HepG2 (cell line): ENCODE measurements around the gene APOBEC3B. TPM values are rescaled to one million over a fixed set of nuclear protein-coding genes. Genes with fewer than 3 reads are reported as not detected.

ENCODE experiments used
- ARID3A ChIP-seq: IDR thresholded peaks from 2 replicates; pipeline ENCODE4 v1.6.1; 2012; ENCODE audit warnings: low read depth, low read length, improper control_type of control experiment
- ELF3 ChIP-seq: IDR thresholded peaks from 2 replicates; pipeline ENCODE4 v1.6.1; 2016; ENCODE audit warnings: missing genetic modification reagents, missing compliant biosample characterization
- HMGXB4 ChIP-seq, 2 experiments: sonication (generic) in 1 of 2; formaldehyde crosslinking in 1 of 2; IDR thresholded peaks; 2 replicates each; pipeline versions ENCODE4 v1.4.0 to v1.6.1; 2018 to 2020; ENCODE audit warnings: missing genetic modification reagents in 2 of 2, borderline replicate concordance in 1 of 2, low read depth in 1 of 2, mild to moderate bottlenecking in 1 of 2, missing biosample characterization in 1 of 2
- SMC3 ChIP-seq: IDR thresholded peaks from 2 replicates; pipeline ENCODE4 v1.6.1; 2011; ENCODE audit warnings: low read length, improper control_type of control experiment
- XRCC5 ChIP-seq: fragments of 200-400 bp; formaldehyde crosslinking; optimal IDR thresholded peaks from 2 replicates; pipeline ENCODE3; 2017; ENCODE audit warnings: mild to moderate bottlenecking, low read length
- ZNF354B ChIP-seq: sonication (generic); formaldehyde crosslinking; IDR thresholded peaks from 2 replicates; pipeline ENCODE4 v1.8.0; 2022; ENCODE audit warnings: mild to moderate bottlenecking, missing genetic modification reagents
- ZNF362 ChIP-seq: sonication (generic); formaldehyde crosslinking; IDR thresholded peaks from 2 replicates; pipeline ENCODE4 v1.4.0; 2020; ENCODE audit warnings: missing genetic modification reagents, mild to moderate bottlenecking, borderline replicate concordance
- ZNF460 ChIP-seq: sonication (generic); formaldehyde crosslinking; IDR thresholded peaks from 2 replicates; pipeline ENCODE4 v1.5.1; 2020; ENCODE audit warnings: missing genetic modification reagents, mild to moderate bottlenecking, borderline replicate concordance
- ZNF572 ChIP-seq: sonication (generic); formaldehyde crosslinking; IDR thresholded peaks from 2 replicates; pipeline ENCODE4 v1.5.1; 2020; ENCODE audit warnings: mild to moderate bottlenecking, missing genetic modification reagents
- ZNF687 ChIP-seq: sonication (generic); formaldehyde crosslinking; IDR thresholded peaks from 2 replicates; pipeline ENCODE4 v1.5.1; 2020; ENCODE audit warnings: mild to moderate bottlenecking, missing genetic modification reagents, moderate library complexity
- polyA plus RNA-seq, 8 experiments: library from polyadenylated mRNA; depleted of rRNA in 3 of 8; stranded (reverse) in 7 of 8; unstranded in 1 of 8; fragments of >200 nt; fragmentation: Illumina TruSeq in 4 of 8; extraction: Trizol in 4 of 8; gene quantifications; 2 replicates each; pipeline versions ENCODE4 v1.2.1 to v1.2.3, GENCODE V29; 2011 to 2016; ENCODE audit warnings: low read depth in 4 of 8, missing spikeins in 1 of 8, mixed read lengths in 1 of 8; ENCODE audit not compliant: insufficient read depth in 1 of 8
- total RNA-seq, 5 experiments: library from RNA; depleted of rRNA; stranded (reverse); fragments of >200 nt; fragmentation: Illumina TruSeq; extraction: Trizol; gene quantifications; 2 replicates each; pipeline ENCODE4 v1.2.3, GENCODE V29; 2016; ENCODE audit warnings: low read depth in 1 of 5

APOBEC3B gene
- total and polyA plus RNA-seq, 2 of the 13 experiments (the other 11 are each of a cell fraction or from before 2014, with no cell fraction given), result 6.7 to 8.8 TPM

DNA sequence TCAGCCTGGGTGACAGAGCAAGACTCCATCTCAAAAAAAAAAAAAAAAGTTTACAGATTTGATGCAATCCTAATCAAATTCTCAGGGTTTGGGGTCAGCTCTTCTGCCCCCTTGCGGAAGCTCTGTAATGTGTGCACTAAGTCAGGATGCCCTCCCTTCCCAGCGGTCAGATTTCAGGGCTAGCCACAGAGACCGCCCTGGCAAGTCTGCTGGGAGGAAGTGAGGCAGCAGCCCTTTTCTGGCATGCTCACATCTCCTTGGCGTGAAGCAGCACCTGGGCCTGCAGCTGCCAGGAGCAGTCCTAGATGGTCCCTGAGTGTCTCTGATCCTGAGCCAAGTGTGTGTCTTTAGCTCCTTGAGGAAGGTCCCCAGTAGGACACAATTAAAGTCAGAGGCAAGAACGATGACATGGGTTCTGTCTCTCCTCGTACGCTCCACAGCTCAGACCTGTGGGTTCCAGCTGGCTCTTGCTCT, 21.1 kb downstream of the APOBEC3B start (continued):
- peak; percentile 69; the same call in 1 of the 2 replicates for TF ChIP-seq ZNF362 (CRISPR knock-in tag)
- no peak for TF ChIP-seq ZNF354B (CRISPR knock-in tag)
- 0 out of 2 replicates have a peak, but pooled peaks have one; percentile 25 for TF ChIP-seq ELF3 (CRISPR knock-in tag)
- TF ChIP-seq ZNF460, result no peak
- 0 out of 4 replicates have a peak, but pooled peaks of 1 of the 2 experiments have one; percentile 29 for TF ChIP-seq HMGXB4 (CRISPR knock-in tag; IDR thresholded peaks at IDR 0.05; ENCODE audit: borderline replicate concordance in 1 of 2, low read depth in 1 of 2)
- TF ChIP-seq SMC3, result peak; percentile 87
- TF ChIP-seq XRCC5, result peak; percentile 58
- peak; percentile 25; the same call in 1 of the 2 replicates for TF ChIP-seq ZNF572 (CRISPR knock-in tag)
- TF ChIP-seq ZNF687 (CRISPR knock-in tag), result 0 out of 2 replicates have a peak, but pooled peaks have one; percentile 27
- TF ChIP-seq ARID3A, result peak; percentile 82
